ENCODE data around the gene VAMP5. TPM values are rescaled to one million over a fixed set of nuclear protein-coding genes. Genes with fewer than 3 reads are reported as not detected.

Gene VAMP5
- total and polyA plus RNA-seq, 12 donors, result 25.8 to 146 (median 39.4) TPM

GRCh38 chr2:85600235-85600575 lies 16.0 kb downstream of the VAMP5 start:
- TF ChIP-seq CTCF (IDR thresholded peaks at IDR 0.05), result no peak
- ATAC-seq, result no peak
- WGBS, 2 donors, result 94 to 95% methylated on average over 3 of the region's 3 CpGs
- H3K36me3 ChIP-seq, result peaks cover 0 to 45% (median 11%) of the 10 kb centered on the region in 9 donors
- H3K27ac ChIP-seq, result peak overlapping the region in 1 of 10 donors; percentile 21
- H3K27me3 ChIP-seq, result no peaks in the 10 kb centered on the region
- H3K4me1 ChIP-seq, result peaks cover 4 to 54% (median 44%) of the 10 kb centered on the region in 9 donors
- intact Hi-C loops (cut with DNase I), result loop anchor here in 4 of 10 donors (5.0 kb wide), 1 partner anchor 38 kb away; the partner anchor contains the start of gene GGCX (in 4 of the 4)
- no peak overlapping the region for H3K4me3 ChIP-seq
- no peaks in the 10 kb centered on the region for H3K9me3 ChIP-seq
- DNase-seq, result no peak

- WGBS, 2 donors, result 80 to 83% methylated on average over 6 of the region's 6 CpGs
- Histone ChIP-seq H3K4me1 (peaks cover 6 to 61% (median 51%) of the 10 kb centered on the region in 9 donors), H3K36me3 (peaks cover 0 to 53% (median 11%) of the 10 kb centered on the region in 9 donors), H3K27ac (peak overlapping the region in 9 of 10 donors; percentile 71 to 94 (median 89)), H3K4me3 (peak overlapping the region in 9 of 10 donors; percentile 64 to 92 (median 75)), H3K9me3 (no peaks in the 10 kb centered on the region), H3K27me3 (no peaks in the 10 kb centered on the region)
- intact Hi-C loops (cut with DNase I), result loop anchor here in 4 of 10 donors (5.0 kb wide), 1 partner anchor 39 kb away; the partner anchor contains the start of gene GGCX (in 4 of the 4)
- TF ChIP-seq CTCF (IDR thresholded peaks at IDR 0.05), result no peak
- no peak for ATAC-seq
- DNase-seq, result no peak
Observed at GRCh38 chr2:85600951-85601770, 16.9 kb downstream of the VAMP5 start.

- Histone ChIP-seq H3K4me3 (peak overlapping the region; percentile 64 to 92 (median 75)), H3K36me3 (peaks cover 0 to 51% (median 11%) of the 10 kb centered on the region in 9 donors), H3K27me3 (no peaks in the 10 kb centered on the region), H3K27ac (peak overlapping the region; percentile 71 to 94 (median 88)), H3K4me1 (peaks cover 6 to 61% (median 51%) of the 10 kb centered on the region in 9 donors), H3K9me3 (no peaks in the 10 kb centered on the region)
- ATAC-seq (peak; percentile 45 to 70 (median 63)), DNase-seq (peak; percentile 72 to 79)
- intact Hi-C loops (cut with DNase I), result loop anchor here in 5 of 10 donors (2.0 to 5.0 kb wide), 2 partner anchors 40 to 41 kb away; partner anchors contain the start of gene GGCX (in 5 of the 5)
- TF ChIP-seq CTCF (IDR thresholded peaks at IDR 0.05), result no peak
- WGBS, 2 donors, result 5 to 6% methylated on average over 35 to 36 of the region's 36 CpGs
Observed at GRCh38 chr2:85601771-85602475, 17.7 kb downstream of the VAMP5 start.

All from heart right ventricle (tissue), 16 donors.